ENCODE data around the gene HCFC1R1. TPM values are rescaled to one million over a fixed set of nuclear protein-coding genes. Genes with fewer than 3 reads are reported as not detected.

Gene HCFC1R1
- total RNA-seq, 3 donors from 2014 or later (not counting 1 experiment from before 2014, with no cell fraction given), result 15.4 to 21.8 (median 16.0) TPM

- no peak within 1 kb of the TSS for H3K4me3 Mint-ChIP-seq
Measured at GRCh38 chr16:3017794-3018506, 5.8 kb downstream of the HCFC1R1 start, which contains the start of gene CLDN6. CLDN6 (minus strand) TSS chr16:3018183; CDS start chr16:3016021, 2,162 bp downstream.

GRCh38 chr16:3017344-3017743 lies 6.4 kb downstream of the HCFC1R1 start:
- Histone ChIP-seq H3K36me3 (ENCODE audit: control insufficient read depth, insufficient read depth, low read length) (no peaks in the 10 kb centered on the region), H3K27ac (ENCODE audit: low read length) (no peak overlapping the region), H3K9me3 (ENCODE audit: control insufficient read depth, insufficient read depth, low read length) (no peaks in the 10 kb centered on the region), H3K27me3 (ENCODE audit: control insufficient read depth, insufficient read depth, low read length) (peaks cover 6% of the 10 kb centered on the region), H3K4me1 (ENCODE audit: control insufficient read depth, insufficient read depth, low read length) (peaks cover 41% of the 10 kb centered on the region), H3K4me3 (ENCODE audit: low read length) (no peak overlapping the region)
- ATAC-seq, result no peak
- no peak overlapping the region for H3K4me3 Mint-ChIP-seq
- DNase-seq, result no peak
- 97% methylated on average over 20 of the region's 20 CpGs for WGBS (ENCODE audit: insufficient coverage)
- H3K4me1 Mint-ChIP-seq, result peaks cover 17 to 32% of the 10 kb centered on the region in 2 donors
- intact Hi-C loops (cut with micrococcal nuclease), result no loop called here
- TF ChIP-seq, protein P1, sequence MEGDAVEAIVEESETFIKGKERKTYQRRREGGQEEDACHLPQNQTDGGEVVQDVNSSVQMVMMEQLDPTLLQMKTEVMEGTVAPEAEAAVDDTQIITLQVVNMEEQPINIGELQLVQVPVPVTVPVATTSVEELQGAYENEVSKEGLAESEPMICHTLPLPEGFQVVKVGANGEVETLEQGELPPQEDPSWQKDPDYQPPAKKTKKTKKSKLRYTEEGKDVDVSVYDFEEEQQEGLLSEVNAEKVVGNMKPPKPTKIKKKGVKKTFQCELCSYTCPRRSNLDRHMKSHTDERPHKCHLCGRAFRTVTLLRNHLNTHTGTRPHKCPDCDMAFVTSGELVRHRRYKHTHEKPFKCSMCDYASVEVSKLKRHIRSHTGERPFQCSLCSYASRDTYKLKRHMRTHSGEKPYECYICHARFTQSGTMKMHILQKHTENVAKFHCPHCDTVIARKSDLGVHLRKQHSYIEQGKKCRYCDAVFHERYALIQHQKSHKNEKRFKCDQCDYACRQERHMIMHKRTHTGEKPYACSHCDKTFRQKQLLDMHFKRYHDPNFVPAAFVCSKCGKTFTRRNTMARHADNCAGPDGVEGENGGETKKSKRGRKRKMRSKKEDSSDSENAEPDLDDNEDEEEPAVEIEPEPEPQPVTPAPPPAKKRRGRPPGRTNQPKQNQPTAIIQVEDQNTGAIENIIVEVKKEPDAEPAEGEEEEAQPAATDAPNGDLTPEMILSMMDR (IDR thresholded peaks at IDR 0.05), result no peak
- H3K27me3 Mint-ChIP-seq (ENCODE audit: low read depth in 2 of 2), result peaks cover 0 to 5% of the 10 kb centered on the region in 2 donors
- H3K9me3 Mint-ChIP-seq, result no peaks in the 10 kb centered on the region
- no peak overlapping the region for H3K27ac Mint-ChIP-seq
- no peaks in the 10 kb centered on the region for H3K36me3 Mint-ChIP-seq

More at GRCh38 chr16:3017794-3018506, 5.8 kb downstream of the HCFC1R1 start, which contains the start of gene CLDN6:
- peaks cover 47% of the 10 kb centered on the region for H3K4me1 ChIP-seq (ENCODE audit: control insufficient read depth, insufficient read depth, low read length)
- TF ChIP-seq, protein P1 (IDR thresholded peaks at IDR 0.05), result no peak
- no peak within 1 kb of the TSS for H3K27ac Mint-ChIP-seq
- H3K9me3 Mint-ChIP-seq, result no peaks in the 10 kb centered on the region
- ATAC-seq (no peak), DNase-seq (peak in 1 of 2 donors; percentile 57)
- no peak within 1 kb of the TSS for H3K4me3 ChIP-seq (ENCODE audit: low read length)
- H3K36me3 Mint-ChIP-seq, result no peaks in the 10 kb centered on the region
- intact Hi-C loops (cut with micrococcal nuclease), result no loop called here
- peaks cover 0 to 5% of the 10 kb centered on the region in 2 donors for H3K27me3 Mint-ChIP-seq (ENCODE audit: low read depth in 2 of 2)
- 20% methylated on average over 50 of the region's 52 CpGs for WGBS (ENCODE audit: insufficient coverage)
- H3K9me3 ChIP-seq (ENCODE audit: control insufficient read depth, insufficient read depth, low read length), result no peaks in the 10 kb centered on the region
- no peak within 1 kb of the TSS for H3K27ac ChIP-seq (ENCODE audit: low read length)
- no peaks in the 10 kb centered on the region for H3K36me3 ChIP-seq (ENCODE audit: control insufficient read depth, insufficient read depth, low read length)
- peaks cover 6% of the 10 kb centered on the region for H3K27me3 ChIP-seq (ENCODE audit: control insufficient read depth, insufficient read depth, low read length)
- H3K4me1 Mint-ChIP-seq, result peaks cover 23 to 38% of the 10 kb centered on the region in 2 donors

DNA sequence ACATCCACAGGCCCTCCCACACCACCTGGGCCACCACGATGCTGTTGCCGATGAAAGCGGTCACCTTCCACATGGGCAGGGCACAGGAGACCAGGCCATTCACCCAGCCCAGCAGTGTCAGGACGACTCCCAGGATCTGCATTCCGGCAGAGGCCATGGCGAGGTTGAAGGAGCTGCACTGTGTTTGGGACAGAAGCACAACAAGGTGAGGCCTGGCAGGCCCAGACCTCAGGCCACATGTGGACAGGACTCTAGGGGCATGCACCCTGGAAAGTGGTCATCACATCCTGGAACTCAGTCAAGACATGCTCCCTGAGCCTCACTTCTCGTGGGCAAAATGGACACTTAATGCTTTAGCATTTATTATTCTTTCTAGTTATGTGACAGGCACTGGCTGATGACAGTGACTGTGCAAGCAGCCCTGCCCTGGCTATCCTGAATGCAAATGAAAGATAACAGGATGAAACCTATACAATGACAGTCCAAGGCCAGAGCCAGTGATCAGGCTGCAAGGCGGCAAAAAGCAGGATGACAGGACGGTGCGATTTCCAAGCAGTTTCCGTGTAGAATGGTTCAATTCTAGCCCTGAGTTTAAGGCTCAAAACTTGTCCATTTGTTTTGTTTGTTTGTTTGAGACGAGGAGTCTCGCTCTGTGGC lies 7.7 kb downstream of the HCFC1R1 start:
- H3K27ac Mint-ChIP-seq, result no peak overlapping the region
- peaks cover 0 to 5% of the 10 kb centered on the region in 2 donors for H3K27me3 Mint-ChIP-seq (ENCODE audit: low read depth in 2 of 2)
- ATAC-seq, result no peak
- H3K4me3 Mint-ChIP-seq, result no peak overlapping the region
- Histone ChIP-seq H3K9me3 (ENCODE audit: control insufficient read depth, insufficient read depth, low read length) (no peaks in the 10 kb centered on the region), H3K4me1 (ENCODE audit: control insufficient read depth, insufficient read depth, low read length) (peaks cover 27% of the 10 kb centered on the region), H3K4me3 (ENCODE audit: low read length) (no peak overlapping the region), H3K27me3 (ENCODE audit: control insufficient read depth, insufficient read depth, low read length) (peaks cover 6% of the 10 kb centered on the region), H3K36me3 (ENCODE audit: control insufficient read depth, insufficient read depth, low read length) (no peaks in the 10 kb centered on the region), H3K27ac (ENCODE audit: low read length) (no peak overlapping the region)
- no peak for DNase-seq
- intact Hi-C loops (cut with micrococcal nuclease), result no loop called here
- no peaks in the 10 kb centered on the region for H3K9me3 Mint-ChIP-seq
- WGBS (ENCODE audit: insufficient coverage), result 95% methylated on average over 13 of the region's 13 CpGs
- peaks cover 5 to 19% of the 10 kb centered on the region in 2 donors for H3K4me1 Mint-ChIP-seq
- TF ChIP-seq, protein P1 (IDR thresholded peaks at IDR 0.05), result no peak
- H3K36me3 Mint-ChIP-seq, result no peaks in the 10 kb centered on the region

Measured in natural killer cell (primary cell).